Measurements from ENCODE around the gene GNAS-AS1. TPM values are rescaled to one million over a fixed set of nuclear protein-coding genes. Genes with fewer than 3 reads are reported as not detected.

The GNAS-AS1 gene
- total RNA-seq, 1 donor from 2014 or later: 1.7 TPM

- Mint-ChIP-seq H3K36me3 (ENCODE audit: low read depth) (no peaks in the 10 kb centered on the region), H3K4me3 (ENCODE audit: low read depth) (no peak overlapping the region), H3K27ac (no peak overlapping the region), H3K9me3 (no peaks in the 10 kb centered on the region), H3K27me3 (ENCODE audit: low read depth) (peaks cover 8% of the 10 kb centered on the region), H3K4me1 (ENCODE audit: low read depth) (peaks cover 10% of the 10 kb centered on the region)
- no peak for DNase-seq (ENCODE audit: low spot score)
- intact Hi-C loops (cut with micrococcal nuclease): no loop called here
Measured at GRCh38 chr20:58880994-58881752, 30.5 kb upstream of the GNAS-AS1 start.

- H3K27ac Mint-ChIP-seq: no peak overlapping the region
- DNase-seq (ENCODE audit: low spot score): no peak
- H3K4me3 Mint-ChIP-seq (ENCODE audit: low read depth): no peak overlapping the region
- no peaks in the 10 kb centered on the region for H3K9me3 Mint-ChIP-seq
- intact Hi-C loops (cut with micrococcal nuclease): no loop called here
- H3K36me3 Mint-ChIP-seq (ENCODE audit: low read depth): no peaks in the 10 kb centered on the region
- peaks cover 8% of the 10 kb centered on the region for H3K27me3 Mint-ChIP-seq (ENCODE audit: low read depth)
- H3K4me1 Mint-ChIP-seq (ENCODE audit: low read depth): peaks cover 10% of the 10 kb centered on the region
Measured at GRCh38 chr20:58880441-58880840, 29.7 kb upstream of the GNAS-AS1 start.

GRCh38 chr20:58878399-58878798 lies 27.7 kb upstream of the GNAS-AS1 start:
- Mint-ChIP-seq H3K4me1 (ENCODE audit: low read depth) (peaks cover 10% of the 10 kb centered on the region), H3K4me3 (ENCODE audit: low read depth) (no peak overlapping the region)
- intact Hi-C loops (cut with micrococcal nuclease): no loop called here

GRCh38 chr20:58877976-58878360 lies 27.3 kb upstream of the GNAS-AS1 start:
- H3K27ac Mint-ChIP-seq: peak overlapping the region; percentile 28
- H3K36me3 Mint-ChIP-seq (ENCODE audit: low read depth): no peaks in the 10 kb centered on the region
- H3K4me1 Mint-ChIP-seq (ENCODE audit: low read depth): peaks cover 10% of the 10 kb centered on the region
- no peak overlapping the region for H3K4me3 Mint-ChIP-seq (ENCODE audit: low read depth)
- H3K27me3 Mint-ChIP-seq (ENCODE audit: low read depth): peaks cover 4% of the 10 kb centered on the region
- intact Hi-C loops (cut with micrococcal nuclease): no loop called here
- no peak for DNase-seq (ENCODE audit: low spot score)
- no peaks in the 10 kb centered on the region for H3K9me3 Mint-ChIP-seq

More at GRCh38 chr20:58878399-58878798, 27.7 kb upstream of the GNAS-AS1 start:
- DNase-seq (ENCODE audit: low spot score): no peak
- no peaks in the 10 kb centered on the region for H3K9me3 Mint-ChIP-seq
- no peak overlapping the region for H3K27ac Mint-ChIP-seq
- H3K27me3 Mint-ChIP-seq (ENCODE audit: low read depth): peaks cover 6% of the 10 kb centered on the region
- no peaks in the 10 kb centered on the region for H3K36me3 Mint-ChIP-seq (ENCODE audit: low read depth)

- intact Hi-C loops (cut with micrococcal nuclease): no loop called here
- H3K4me1 Mint-ChIP-seq (ENCODE audit: low read depth): peaks cover 10% of the 10 kb centered on the region
- peaks cover 4% of the 10 kb centered on the region for H3K27me3 Mint-ChIP-seq (ENCODE audit: low read depth)
- no peaks in the 10 kb centered on the region for H3K36me3 Mint-ChIP-seq (ENCODE audit: low read depth)
- H3K4me3 Mint-ChIP-seq (ENCODE audit: low read depth): no peak overlapping the region
- DNase-seq (ENCODE audit: low spot score): no peak
- H3K9me3 Mint-ChIP-seq: no peaks in the 10 kb centered on the region
- peak overlapping the region; percentile 28 for H3K27ac Mint-ChIP-seq
Measured at GRCh38 chr20:58877050-58877975, 26.6 kb upstream of the GNAS-AS1 start.

- no peak for DNase-seq (ENCODE audit: low spot score)
- intact Hi-C loops (cut with micrococcal nuclease): no loop called here
- H3K36me3 Mint-ChIP-seq (ENCODE audit: low read depth): no peaks in the 10 kb centered on the region
- no peaks in the 10 kb centered on the region for H3K9me3 Mint-ChIP-seq
- H3K27me3 Mint-ChIP-seq (ENCODE audit: low read depth): peaks cover 4% of the 10 kb centered on the region
- no peak overlapping the region for H3K4me3 Mint-ChIP-seq (ENCODE audit: low read depth)
- peaks cover 10% of the 10 kb centered on the region for H3K4me1 Mint-ChIP-seq (ENCODE audit: low read depth)
- no peak overlapping the region for H3K27ac Mint-ChIP-seq
Measured at GRCh38 chr20:58876437-58876836, 25.7 kb upstream of the GNAS-AS1 start.

- Mint-ChIP-seq H3K4me3 (ENCODE audit: low read depth) (no peak overlapping the region), H3K27me3 (ENCODE audit: low read depth) (peaks cover 4% of the 10 kb centered on the region), H3K9me3 (no peaks in the 10 kb centered on the region), H3K4me1 (ENCODE audit: low read depth) (peaks cover 15% of the 10 kb centered on the region), H3K36me3 (ENCODE audit: low read depth) (no peaks in the 10 kb centered on the region), H3K27ac (no peak overlapping the region)
- no peak for DNase-seq (ENCODE audit: low spot score)
- intact Hi-C loops (cut with micrococcal nuclease): no loop called here
Measured at GRCh38 chr20:58875541-58876134, 24.9 kb upstream of the GNAS-AS1 start.

GRCh38 chr20:58875111-58875510 lies 24.4 kb upstream of the GNAS-AS1 start:
- no peak overlapping the region for H3K27ac Mint-ChIP-seq
- intact Hi-C loops (cut with micrococcal nuclease): no loop called here
- no peak for DNase-seq (ENCODE audit: low spot score)
- no peak overlapping the region for H3K4me3 Mint-ChIP-seq (ENCODE audit: low read depth)
- no peaks in the 10 kb centered on the region for H3K9me3 Mint-ChIP-seq
- no peaks in the 10 kb centered on the region for H3K36me3 Mint-ChIP-seq (ENCODE audit: low read depth)
- H3K27me3 Mint-ChIP-seq (ENCODE audit: low read depth): peaks cover 5% of the 10 kb centered on the region
- H3K4me1 Mint-ChIP-seq (ENCODE audit: low read depth): peaks cover 17% of the 10 kb centered on the region

GRCh38 chr20:58874469-58874868 lies 23.8 kb upstream of the GNAS-AS1 start:
- intact Hi-C loops (cut with micrococcal nuclease): loop anchor here (5.0 kb wide), 1 partner anchor 348 kb away; no protein-coding TSS in a partner anchor
- no peak for DNase-seq (ENCODE audit: low spot score)
- Mint-ChIP-seq H3K9me3 (no peaks in the 10 kb centered on the region), H3K27ac (no peak overlapping the region), H3K4me3 (ENCODE audit: low read depth) (no peak overlapping the region), H3K4me1 (ENCODE audit: low read depth) (peaks cover 18% of the 10 kb centered on the region), H3K27me3 (ENCODE audit: low read depth) (peaks cover 6% of the 10 kb centered on the region), H3K36me3 (ENCODE audit: low read depth) (no peaks in the 10 kb centered on the region)

GRCh38 chr20:58871533-58872102 lies 20.9 kb upstream of the GNAS-AS1 start:
- DNase-seq (ENCODE audit: low spot score): no peak
- Mint-ChIP-seq H3K27ac (no peak overlapping the region), H3K4me3 (ENCODE audit: low read depth) (no peak overlapping the region), H3K27me3 (ENCODE audit: low read depth) (peaks cover 14% of the 10 kb centered on the region), H3K36me3 (ENCODE audit: low read depth) (no peaks in the 10 kb centered on the region), H3K9me3 (no peaks in the 10 kb centered on the region), H3K4me1 (ENCODE audit: low read depth) (peaks cover 7% of the 10 kb centered on the region)
- intact Hi-C loops (cut with micrococcal nuclease): loop anchor here (5.0 kb wide), 1 partner anchor 351 kb away; no protein-coding TSS in a partner anchor

- Mint-ChIP-seq H3K27me3 (ENCODE audit: low read depth) (peaks cover 22% of the 10 kb centered on the region), H3K4me3 (ENCODE audit: low read depth) (no peak overlapping the region)
- intact Hi-C loops (cut with micrococcal nuclease): loop anchor here (5.0 kb wide), 1 partner anchor 352 kb away; no protein-coding TSS in a partner anchor
Measured at GRCh38 chr20:58870293-58871014, 19.8 kb upstream of the GNAS-AS1 start.

More at GRCh38 chr20:58870293-58871014, 19.8 kb upstream of the GNAS-AS1 start:
- no peak for DNase-seq (ENCODE audit: low spot score)
- Mint-ChIP-seq H3K36me3 (ENCODE audit: low read depth) (no peaks in the 10 kb centered on the region), H3K27ac (no peak overlapping the region), H3K4me1 (ENCODE audit: low read depth) (peaks cover 7% of the 10 kb centered on the region), H3K9me3 (no peaks in the 10 kb centered on the region)
